Right renal pelvis (tissue), 4 donors: Measurements from ENCODE around the gene NDUFAF2. TPM values are rescaled to one million over a fixed set of nuclear protein-coding genes. Genes with fewer than 3 reads are reported as not detected.
"Not testable (repeated sequence)": the region's sequence is repeated elsewhere in the genome, so short reads cannot be mapped to it uniquely, and the experiment has no call there.

ENCODE experiments used
- DNase-seq, 4 donors: peaks; one replicate each; pipeline ENCODE4 v3.0.0-alpha.2; 2013; ENCODE audit warnings: low read depth in 4 of 4, low spot score in 3 of 4, missing footprints in 1 of 4
- polyA plus RNA-seq, 4 donors: library from polyadenylated mRNA; unstranded; fragments of 120-200 nt; gene quantifications; one replicate each; pipeline ENCODE4 v1.2.1, GENCODE V29; 2013; ENCODE audit not compliant: insufficient read length in 4 of 4

NDUFAF2 gene
- polyA plus RNA-seq, 4 donors: 27.4 to 33.8 (median 30.0) TPM

- no peak for DNase-seq
These were observed 102.3 kb downstream of the NDUFAF2 start for GRCh38 chr5:61047346-61047745.

DNA sequence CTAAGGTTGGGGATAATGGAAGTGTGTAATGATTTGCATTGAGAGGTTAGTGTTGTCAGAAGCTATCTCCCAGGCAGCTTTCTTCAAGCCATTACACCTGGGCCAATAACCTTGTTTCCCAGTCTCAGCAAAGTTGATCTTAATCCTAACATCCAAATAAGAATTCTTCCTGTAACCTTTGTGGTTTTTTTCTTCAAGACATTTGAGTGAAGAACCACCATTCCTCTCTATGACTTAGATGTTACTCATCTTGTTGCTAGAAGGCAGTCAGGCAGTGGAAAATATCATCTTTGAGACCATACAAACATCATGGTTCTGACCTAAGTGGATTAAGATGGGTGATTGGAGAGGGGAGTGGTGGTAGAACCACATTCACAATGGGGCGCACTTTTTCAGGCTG is 103.5 kb downstream of the NDUFAF2 start:
- no peak for DNase-seq

DNA sequence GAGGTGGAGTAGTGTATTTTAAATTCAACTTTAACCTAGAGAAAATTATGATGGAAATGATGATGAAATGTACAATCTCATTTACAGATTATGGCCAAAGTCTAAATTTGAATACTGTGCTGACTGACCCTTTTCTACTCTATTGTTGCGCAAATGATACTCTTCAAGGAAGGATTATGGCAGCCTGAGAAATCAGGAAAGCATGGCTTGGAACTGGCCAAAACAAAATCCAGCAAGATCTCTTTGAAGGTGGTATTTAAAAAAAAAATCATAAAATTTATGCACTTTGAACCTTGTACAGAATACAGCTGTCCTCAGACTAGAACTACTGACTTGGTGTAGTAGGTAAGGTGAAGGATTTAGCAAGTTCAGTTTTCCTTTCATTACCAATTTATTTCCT is 105.3 kb downstream of the NDUFAF2 start:
- no peak for DNase-seq

GRCh38 chr5:61051267-61051666 is 106.3 kb downstream of the NDUFAF2 start:
- DNase-seq: no peak

GRCh38 chr5:61052882-61053281 is 107.9 kb downstream of the NDUFAF2 start:
- DNase-seq: no peak

DNA sequence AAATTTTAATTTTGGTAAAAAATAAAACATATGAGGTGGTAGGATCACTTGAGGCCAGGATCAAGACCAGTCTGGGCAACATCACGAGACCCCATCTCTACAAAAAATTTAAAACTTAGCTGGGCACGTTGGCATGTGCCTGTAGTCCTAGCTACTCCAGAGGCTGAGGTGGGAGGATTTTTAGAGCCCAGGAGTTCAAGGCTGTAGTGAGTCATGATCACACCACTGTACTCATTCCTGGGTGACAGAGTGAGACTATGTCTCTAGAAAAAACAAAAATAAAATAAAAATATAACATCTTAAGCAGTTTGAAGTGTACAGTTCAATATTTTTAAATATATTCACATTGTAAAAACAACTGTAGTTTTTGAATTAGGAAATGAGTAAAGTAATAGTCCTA is 108.9 kb downstream of the NDUFAF2 start:
- no peak for DNase-seq

- DNase-seq: peak in 3 of 4 donors; percentile 10 to 14 (median 14)
These were observed 110.5 kb downstream of the NDUFAF2 start for GRCh38 chr5:61055434-61056006.

DNA sequence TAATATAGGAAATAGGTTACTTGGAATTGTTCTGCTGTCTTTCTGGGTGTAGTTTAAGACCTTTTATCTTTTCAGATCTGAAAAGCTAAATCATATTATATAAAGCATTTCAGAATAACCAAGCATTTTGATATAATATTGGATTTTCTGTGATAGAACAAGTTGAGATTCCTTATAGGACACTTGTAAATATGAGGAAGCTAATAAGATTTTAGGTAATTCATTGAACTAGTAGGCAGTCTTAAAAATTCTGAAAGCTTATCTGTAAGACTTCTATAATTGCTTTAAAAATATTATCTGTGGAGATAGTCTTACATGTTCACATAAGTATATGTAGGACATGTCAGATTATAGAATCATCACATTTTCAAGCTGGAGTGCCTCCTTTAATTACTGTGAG is 114.5 kb downstream of the NDUFAF2 start:
- DNase-seq: no peak

- no peak for DNase-seq
These were observed 124.1 kb downstream of the NDUFAF2 start for GRCh38 chr5:61069150-61069549.

- no peak for DNase-seq
These were observed 126.5 kb downstream of the NDUFAF2 start for GRCh38 chr5:61071526-61071925.

- no peak for DNase-seq
These were observed 131.6 kb downstream of the NDUFAF2 start for GRCh38 chr5:61076626-61077025.

DNA sequence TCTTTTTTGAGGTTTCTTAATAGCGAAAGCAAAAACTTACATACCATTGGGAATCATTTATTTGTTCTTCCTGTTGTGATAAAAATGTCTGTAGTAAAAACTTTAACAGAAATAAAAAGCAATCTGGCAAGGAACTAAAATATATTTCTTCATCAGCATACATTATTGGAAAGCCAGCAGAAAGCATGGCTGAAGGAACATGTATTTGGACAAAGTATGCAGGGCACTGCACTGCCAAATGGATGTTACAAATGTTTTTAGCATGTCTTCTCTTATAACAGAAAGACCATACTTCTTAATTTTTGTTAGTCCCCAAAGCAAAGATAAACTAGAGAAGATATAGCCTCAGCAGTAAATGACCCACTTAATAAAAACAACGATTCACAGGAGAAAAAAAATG is 136.7 kb downstream of the NDUFAF2 start:
- no peak for DNase-seq

GRCh38 chr5:61082516-61083280 is 137.7 kb downstream of the NDUFAF2 start:
- no peak for DNase-seq

GRCh38 chr5:61084658-61085057 is 139.7 kb downstream of the NDUFAF2 start:
- no peak for DNase-seq

DNA sequence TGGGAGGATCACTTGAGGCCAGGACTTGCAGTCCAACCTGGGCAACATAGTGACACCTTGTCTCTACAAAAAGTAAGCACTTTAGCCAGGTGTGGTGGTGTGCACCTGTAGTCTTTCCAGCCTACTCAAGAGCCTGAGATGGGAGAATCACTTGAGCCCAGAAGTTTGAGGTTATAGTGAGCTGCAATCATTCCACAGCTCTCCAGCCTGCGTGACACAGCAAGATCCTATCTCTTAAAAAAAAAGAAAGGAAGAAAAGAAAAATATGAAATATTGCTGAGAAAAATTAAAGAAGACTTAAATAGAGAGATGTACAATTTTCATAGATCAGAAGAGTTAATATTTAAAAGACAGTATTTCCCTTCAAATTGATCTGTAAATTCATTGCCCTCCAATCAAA is 140.9 kb downstream of the NDUFAF2 start:
- DNase-seq: no peak

DNA sequence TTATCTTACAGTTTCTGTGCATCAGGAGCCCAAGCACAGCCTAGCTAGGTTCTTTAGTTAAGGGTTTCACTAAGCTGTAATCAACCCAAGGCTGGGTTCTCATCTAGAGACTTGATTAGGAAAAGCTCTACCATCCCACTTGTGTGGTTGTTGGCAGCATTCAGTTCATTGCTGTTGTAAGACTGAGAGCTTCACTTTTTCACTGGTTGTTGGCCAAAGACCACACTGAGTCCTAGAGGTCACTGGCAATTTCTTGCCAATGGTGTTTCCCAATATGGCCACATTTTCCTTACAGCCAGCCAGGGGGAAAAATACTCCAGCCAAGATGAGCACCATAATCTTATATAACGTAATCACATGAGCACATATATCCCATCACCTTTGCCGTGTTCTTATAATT is 142.9 kb downstream of the NDUFAF2 start:
- no peak for DNase-seq

- no peak for DNase-seq
These were observed 144.3 kb downstream of the NDUFAF2 start for GRCh38 chr5:61089351-61089750.

GRCh38 chr5:61093046-61093771 is 148.2 kb downstream of the NDUFAF2 start:
- DNase-seq: not testable (repeated sequence)

DNA sequence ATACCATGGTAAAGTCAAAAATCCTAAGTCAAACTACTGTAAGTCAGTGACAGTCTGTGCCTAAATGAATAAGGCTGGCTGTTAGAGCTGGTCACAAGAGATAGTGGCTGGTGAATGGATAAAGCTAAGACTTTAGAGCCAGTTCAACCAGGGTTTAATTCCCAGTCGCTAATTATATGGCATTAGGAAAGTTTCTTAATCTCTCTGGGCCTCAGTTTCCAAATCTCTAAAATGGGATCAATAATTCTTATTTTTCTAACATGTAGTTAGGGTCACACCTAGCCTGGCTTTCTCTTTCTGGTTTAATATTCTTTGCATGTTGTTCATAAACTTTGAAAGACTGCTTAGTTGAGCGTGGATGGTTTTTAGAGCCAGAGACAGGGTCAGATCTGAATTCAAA is 152.5 kb downstream of the NDUFAF2 start:
- DNase-seq: no peak

DNA sequence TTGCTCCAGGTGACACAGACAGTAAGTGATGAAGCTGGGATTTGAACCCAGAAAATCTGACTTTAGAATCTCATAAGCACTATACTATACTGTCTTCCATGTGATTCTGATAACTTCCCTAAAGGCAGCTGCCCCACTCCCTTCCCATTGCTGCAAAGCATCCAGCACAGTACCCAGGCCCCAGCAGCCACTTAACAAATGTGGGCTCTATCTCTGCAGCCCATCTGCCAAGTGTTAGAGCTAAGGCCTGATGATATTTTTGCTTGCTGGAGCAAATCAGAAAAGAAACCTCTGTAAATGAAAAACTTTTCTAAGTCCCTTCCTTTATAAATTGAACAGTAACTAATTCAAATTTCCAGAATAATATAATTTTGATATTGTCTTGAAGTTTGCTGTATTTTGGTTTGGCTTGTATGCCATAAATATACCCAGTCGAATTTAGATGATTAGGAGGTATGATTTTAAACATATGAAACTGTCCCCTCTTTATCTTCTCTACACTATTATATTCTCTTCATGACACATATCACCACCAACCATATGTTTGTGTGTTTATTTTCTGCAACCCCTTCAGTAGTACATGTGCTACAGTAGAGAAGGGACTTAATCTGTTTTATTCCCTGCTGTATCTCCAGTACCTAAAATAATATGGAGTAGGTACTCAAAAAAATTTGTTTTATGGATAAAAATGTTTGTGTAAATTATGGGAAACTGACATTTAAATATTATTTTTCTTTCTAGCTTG is 153.4 kb downstream of the NDUFAF2 start:
- no peak for DNase-seq

DNA sequence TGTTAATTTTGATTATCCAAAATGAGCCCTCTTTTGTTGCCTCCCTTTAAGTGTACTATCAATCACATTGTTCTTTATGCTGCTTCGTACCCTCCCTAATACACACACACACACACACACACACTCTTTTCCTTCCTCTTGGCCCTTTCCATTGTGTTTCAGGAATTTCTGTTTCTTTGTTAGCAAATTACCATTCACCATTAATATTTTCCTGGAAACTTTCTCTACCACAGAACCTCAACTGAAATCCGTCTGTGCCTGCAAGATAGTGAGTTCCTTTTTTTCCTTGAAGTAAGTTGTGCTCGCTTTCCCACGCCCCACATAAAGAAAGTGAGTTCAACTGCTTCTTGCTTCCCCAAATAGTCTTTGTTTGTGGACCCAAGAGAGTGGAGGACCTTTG is 155.4 kb downstream of the NDUFAF2 start:
- DNase-seq: no peak
